Measurements from ENCODE around the gene AK4. TPM values are rescaled to one million over a fixed set of nuclear protein-coding genes. Genes with fewer than 3 reads are reported as not detected.

The AK4 gene
- polyA plus RNA-seq, 3 donors: 4.3 to 9.9 (median 6.7) TPM

- WGBS (ENCODE audit: insufficient coverage): 88% methylated on average over 4 of the region's 4 CpGs
- Histone ChIP-seq H2AFZ (ENCODE audit: insufficient read depth, low read depth, low read length, poor library complexity, severe bottlenecking) (no peak overlapping the region), H3K79me2 (ENCODE audit: insufficient read depth, low read length) (no peaks in the 10 kb centered on the region), H3K4me2 (replicated peaks; ENCODE audit: extremely low read depth, low read length, poor library complexity, severe bottlenecking) (no peak overlapping the region), H3K4me3 (replicated peaks in 1 of 3; ENCODE audit: low read depth in 2 of 3, low read length in 3 of 3) (no peak overlapping the region), H3K36me3 (replicated peaks in 1 of 2; ENCODE audit: control insufficient read depth in 1 of 2, insufficient read depth in 2 of 2, low read length in 2 of 2) (no peaks in the 10 kb centered on the region), H3K27ac (ENCODE audit: low read depth in 1 of 2, low read length in 2 of 2) (peak overlapping the region in 1 of 2 donors; percentile 78), H4K20me1 (ENCODE audit: insufficient read depth, low read length) (no peaks in the 10 kb centered on the region), H3K27me3 (ENCODE audit: control insufficient read depth in 2 of 2, insufficient read depth in 2 of 2, low read length in 2 of 2) (no peaks in the 10 kb centered on the region), H3K4me1 (ENCODE audit: control insufficient read depth in 1 of 2, insufficient read depth in 2 of 2, low read length in 2 of 2) (peaks cover 34 to 39% of the 10 kb centered on the region in 2 donors), H3K9ac (ENCODE audit: insufficient read depth, low read length, poor library complexity, severe bottlenecking) (no peak overlapping the region), H3K9me3 (replicated peaks in 1 of 2; ENCODE audit: control insufficient read depth in 1 of 2, insufficient read depth in 1 of 2, low read length in 2 of 2) (peaks cover 0 to 2% of the 10 kb centered on the region in 2 donors)
- H3K9me3 Mint-ChIP-seq: peaks cover 0 to 8% (median 2%) of the 10 kb centered on the region in 7 donors
- H3K4me3 Mint-ChIP-seq: no peak overlapping the region
- intact Hi-C loops (cut with micrococcal nuclease): loop anchor here in 1 of 2 donors (10.0 kb wide), 1 partner anchor 177 kb away; the partner anchor contains the start of genes LEPR and LEPROT
- no peaks in the 10 kb centered on the region for H3K36me3 Mint-ChIP-seq
- peaks cover 0 to 3% (median 0%) of the 10 kb centered on the region in 3 donors for H3K27me3 Mint-ChIP-seq (ENCODE audit: low read depth in 3 of 3)
- DNase-seq: no peak
- peak overlapping the region in 4 of 7 donors; percentile 6 to 79 (median 66) for H3K27ac Mint-ChIP-seq
- peaks cover 35% of the 10 kb centered on the region for H3K4me1 Mint-ChIP-seq
- TF ChIP-seq CTCF (IDR thresholded peaks at IDR 0.05): no peak
Observed at GRCh38 chr1:65247419-65248359, 99.7 kb downstream of the AK4 start.

- no peak overlapping the region for H3K27ac Mint-ChIP-seq
- intact Hi-C loops (cut with micrococcal nuclease): no loop called here
- Histone ChIP-seq H3K36me3 (replicated peaks in 1 of 2; ENCODE audit: control insufficient read depth in 1 of 2, insufficient read depth in 2 of 2, low read length in 2 of 2) (no peaks in the 10 kb centered on the region), H3K27ac (ENCODE audit: low read depth in 1 of 2, low read length in 2 of 2) (no peak overlapping the region), H3K27me3 (ENCODE audit: control insufficient read depth in 2 of 2, insufficient read depth in 2 of 2, low read length in 2 of 2) (peaks cover 10 to 13% of the 10 kb centered on the region in 2 donors), H3K79me2 (ENCODE audit: insufficient read depth, low read length) (no peaks in the 10 kb centered on the region), H4K20me1 (ENCODE audit: insufficient read depth, low read length) (no peaks in the 10 kb centered on the region), H3K4me2 (replicated peaks; ENCODE audit: extremely low read depth, low read length, poor library complexity, severe bottlenecking) (no peak overlapping the region), H3K9ac (ENCODE audit: insufficient read depth, low read length, poor library complexity, severe bottlenecking) (no peak overlapping the region), H3K4me3 (replicated peaks in 1 of 3; ENCODE audit: low read depth in 2 of 3, low read length in 3 of 3) (no peak overlapping the region), H2AFZ (ENCODE audit: insufficient read depth, low read depth, low read length, poor library complexity, severe bottlenecking) (no peak overlapping the region), H3K9me3 (replicated peaks in 1 of 2; ENCODE audit: control insufficient read depth in 1 of 2, insufficient read depth in 1 of 2, low read length in 2 of 2) (peaks cover 0 to 2% of the 10 kb centered on the region in 2 donors), H3K4me1 (ENCODE audit: control insufficient read depth in 1 of 2, insufficient read depth in 2 of 2, low read length in 2 of 2) (peaks cover 38 to 46% of the 10 kb centered on the region in 2 donors)
- no CpG with 5 or more reads among the region's 2 CpGs for WGBS (ENCODE audit: insufficient coverage)
- H3K4me3 Mint-ChIP-seq: no peak overlapping the region
- peaks cover 0 to 13% (median 2%) of the 10 kb centered on the region in 7 donors for H3K9me3 Mint-ChIP-seq
- H3K36me3 Mint-ChIP-seq: peaks cover 4 to 10% of the 10 kb centered on the region in 2 donors
- no peak for TF ChIP-seq CTCF (IDR thresholded peaks at IDR 0.05)
- H3K27me3 Mint-ChIP-seq (ENCODE audit: low read depth in 3 of 3): peaks cover 15 to 17% (median 16%) of the 10 kb centered on the region in 3 donors
- H3K4me1 Mint-ChIP-seq: peaks cover 37% of the 10 kb centered on the region
- no peak for DNase-seq
Observed at GRCh38 chr1:65250826-65251225, 102.8 kb downstream of the AK4 start.

Data from CD14-positive monocyte (primary cell).